SW 1271 (cell line): ENCODE results near the gene SLC12A8.

Experiments used
- DNase-seq, 2 experiments: peaks; one replicate each; lab custom pipeline; 2025; lab: John Stamatoyannopoulos, UW

The SLC12A8 gene

DNA sequence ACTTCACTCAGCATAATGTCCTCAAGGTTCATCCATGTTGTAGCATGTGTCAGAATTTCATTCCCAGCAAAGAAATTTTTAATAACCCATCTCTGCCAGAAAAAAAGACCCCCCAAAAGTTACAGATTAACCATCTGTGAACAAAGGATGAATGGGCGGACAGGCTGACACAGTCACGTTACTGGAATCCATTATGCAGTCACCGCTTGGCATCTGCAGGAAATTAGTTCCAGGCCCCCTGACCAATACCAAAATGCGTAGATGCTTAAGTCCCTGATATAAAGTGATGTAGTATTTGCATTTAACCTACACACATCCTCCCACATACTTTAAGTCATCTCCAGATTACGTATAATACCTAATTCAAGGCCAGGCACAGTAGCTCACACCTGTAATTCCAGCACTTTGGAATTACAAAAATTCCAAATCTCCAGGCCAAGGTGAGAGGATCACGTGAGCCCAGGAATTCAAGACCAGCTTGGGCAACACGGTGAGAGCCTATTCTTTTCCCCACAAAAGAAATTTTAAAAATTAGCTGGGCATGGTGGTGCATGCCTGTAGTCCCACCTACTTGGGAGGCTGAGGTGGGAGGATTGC lies 1.5 kb upstream of the SLC12A8 start:
- DNase-seq: no peak

GRCh38 chr3:125213364-125213755 lies 812 bp upstream of the SLC12A8 start:
- DNase-seq: no peak

- no peak for DNase-seq
Observed at GRCh38 chr3:125212091-125212508, 448 bp downstream of the SLC12A8 start.

DNA sequence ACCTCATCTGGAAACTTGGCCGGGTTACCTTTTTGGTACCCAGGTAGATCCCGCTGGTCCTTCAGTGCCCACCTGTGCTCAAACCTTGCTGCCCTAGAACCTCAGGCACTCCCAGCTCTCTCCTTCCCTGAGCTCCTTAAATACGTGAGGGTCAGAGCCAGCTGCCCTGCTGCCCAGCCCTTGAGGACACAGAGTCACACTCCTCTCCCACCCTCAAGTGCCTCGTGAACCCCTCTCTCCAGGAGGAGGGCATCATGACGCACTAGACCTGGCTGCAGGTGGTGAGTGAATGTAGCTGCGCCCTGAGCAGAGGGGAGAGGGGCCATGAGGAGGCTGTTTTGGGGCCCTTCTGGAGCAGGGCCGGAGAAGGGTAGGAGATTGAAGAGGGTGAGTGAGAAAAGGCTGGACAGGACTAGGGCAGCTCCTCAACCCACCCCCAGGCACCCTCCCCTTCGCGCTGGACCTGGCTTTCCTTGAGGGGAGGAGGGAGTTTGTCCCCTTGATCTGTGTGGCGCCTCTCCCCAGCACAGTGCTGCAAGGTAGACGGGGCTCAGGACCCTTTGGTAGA lies 941 bp downstream of the SLC12A8 start:
- DNase-seq: no peak

GRCh38 chr3:125207949-125208568 lies 4.5 kb downstream of the SLC12A8 start:
- DNase-seq: no peak

GRCh38 chr3:125207507-125207906 lies 5.0 kb downstream of the SLC12A8 start:
- DNase-seq: no peak

GRCh38 chr3:125206934-125207333 lies 5.6 kb downstream of the SLC12A8 start:
- no peak for DNase-seq

GRCh38 chr3:125203731-125204130 lies 8.8 kb downstream of the SLC12A8 start:
- no peak for DNase-seq

DNA sequence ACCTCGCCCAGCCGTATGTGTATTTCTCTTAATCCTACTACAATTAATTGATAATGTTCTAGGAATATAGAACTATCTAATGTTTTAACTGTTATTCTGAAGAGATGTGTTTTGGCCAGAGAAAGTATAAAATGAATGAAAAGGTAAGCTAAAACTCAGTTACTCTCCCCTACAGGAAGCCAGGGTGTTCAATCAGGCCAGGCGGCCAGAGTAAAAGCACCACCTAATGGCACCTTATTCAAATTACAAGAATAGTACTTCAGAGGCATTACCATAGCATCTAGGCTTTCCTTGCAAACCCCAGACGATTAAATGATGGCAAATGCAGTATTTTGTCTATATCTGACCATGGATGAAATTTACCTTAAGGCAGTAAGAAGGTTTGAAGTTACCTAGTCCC lies 10.4 kb downstream of the SLC12A8 start:
- DNase-seq: no peak

DNA sequence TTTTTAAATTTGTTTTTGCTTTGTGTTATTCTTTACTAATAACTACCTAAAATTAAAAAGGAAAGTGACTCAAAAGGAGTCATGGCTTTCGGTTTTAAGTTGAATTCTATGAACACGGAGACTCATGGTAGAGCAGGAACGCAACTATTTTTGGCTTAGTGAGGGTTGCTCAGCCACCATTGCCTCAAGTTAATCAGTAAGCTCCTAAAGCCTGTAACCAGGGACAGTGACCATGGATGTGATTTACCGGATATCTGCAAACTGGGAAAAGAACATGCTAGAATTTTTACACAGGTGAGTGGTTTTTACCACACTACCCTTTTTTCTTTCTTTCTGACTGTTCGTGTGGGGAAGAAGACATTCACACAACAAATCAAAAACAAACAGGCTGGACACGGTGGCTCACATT lies 11.8 kb downstream of the SLC12A8 start:
- no peak for DNase-seq

- DNase-seq: no peak
Observed at GRCh38 chr3:125194849-125195601, 17.5 kb downstream of the SLC12A8 start.

DNA sequence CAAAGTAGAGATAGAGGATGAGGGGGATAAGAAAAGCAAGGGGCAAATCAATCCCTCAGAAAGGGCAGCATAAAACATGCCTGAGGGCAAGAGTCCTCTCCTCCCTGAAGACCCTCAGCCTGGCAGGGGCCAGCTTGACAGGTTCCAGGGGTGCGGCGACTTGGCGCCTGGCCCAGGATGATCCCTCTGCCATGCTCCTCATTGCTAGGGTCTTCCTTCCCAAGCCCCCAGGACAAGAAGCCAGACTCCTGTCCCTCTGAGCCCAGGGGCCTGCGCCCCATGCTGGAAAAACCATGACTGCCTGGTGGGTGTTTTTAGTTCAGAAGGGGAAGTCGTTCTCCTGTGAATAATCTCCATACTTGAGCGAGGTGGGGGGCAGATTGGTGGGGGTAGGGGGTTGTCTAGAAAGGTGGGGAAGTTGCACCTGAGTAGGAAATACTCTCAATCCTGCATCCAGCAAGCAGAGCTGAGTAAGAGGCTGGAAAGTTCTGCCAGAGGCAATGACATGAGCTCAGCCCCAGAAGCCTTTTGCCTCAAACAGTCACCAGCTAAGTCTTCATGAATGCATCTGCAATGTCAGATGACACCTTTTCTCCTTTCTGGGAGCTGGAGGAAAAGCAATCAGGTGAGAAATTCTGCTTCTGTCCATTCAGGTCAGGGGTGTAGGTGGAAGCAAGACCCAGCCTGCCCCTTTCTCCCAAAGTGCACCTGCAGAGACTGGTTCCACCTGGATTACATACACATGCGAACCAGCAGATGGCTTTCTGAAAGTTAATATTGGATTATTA lies 18.3 kb downstream of the SLC12A8 start:
- no peak for DNase-seq

DNA sequence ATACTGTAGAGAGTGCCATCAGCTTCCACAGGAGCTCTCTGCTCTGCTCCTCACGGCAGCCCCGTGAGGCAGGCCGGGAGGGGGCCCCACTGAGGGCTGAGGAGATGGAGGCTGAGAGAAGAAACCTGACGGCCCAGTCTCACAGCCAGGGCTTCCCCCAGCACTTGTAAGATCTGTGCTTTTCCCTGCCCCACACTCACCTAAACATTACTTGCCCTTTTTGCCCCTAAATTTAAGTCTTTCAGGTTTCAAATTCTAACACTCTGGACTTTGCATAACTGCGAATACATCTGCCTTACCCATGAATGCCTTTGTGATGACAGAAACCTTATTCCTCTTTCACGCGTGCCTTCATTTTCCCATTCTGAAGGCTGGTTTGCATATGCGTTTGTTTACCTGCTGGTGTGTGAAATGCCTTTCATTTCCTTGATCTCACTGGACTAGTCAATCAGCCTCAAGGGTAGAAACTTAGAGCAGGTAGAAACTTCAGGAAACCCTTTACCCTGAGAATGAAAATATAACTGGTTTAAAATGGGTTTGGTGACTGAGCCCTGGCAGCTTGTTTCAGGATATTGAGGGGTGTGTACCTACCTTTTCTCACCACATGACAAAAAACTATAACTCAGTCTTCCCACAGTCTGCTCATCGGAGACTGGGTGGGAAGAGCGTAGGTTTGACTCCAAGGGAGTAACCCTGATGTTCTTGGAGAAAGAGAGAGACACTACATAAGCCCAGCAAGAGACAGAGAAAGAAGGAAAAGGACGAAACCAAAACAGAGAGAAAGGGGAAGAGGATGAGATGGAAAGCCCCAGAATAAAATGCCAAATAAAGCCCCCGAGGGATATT lies 20.1 kb downstream of the SLC12A8 start:
- no peak for DNase-seq

GRCh38 chr3:125191730-125192129 lies 20.8 kb downstream of the SLC12A8 start:
- DNase-seq: no peak

GRCh38 chr3:125191256-125191655 lies 21.3 kb downstream of the SLC12A8 start:
- no peak for DNase-seq

- no peak for DNase-seq
Observed at GRCh38 chr3:125190786-125191185, 21.8 kb downstream of the SLC12A8 start.

- no peak for DNase-seq
Observed at GRCh38 chr3:125189378-125190165, 23.0 kb downstream of the SLC12A8 start.

- DNase-seq: no peak
Observed at GRCh38 chr3:125188955-125189354, 23.6 kb downstream of the SLC12A8 start.

GRCh38 chr3:125187599-125187910 lies 25.0 kb downstream of the SLC12A8 start:
- no peak for DNase-seq

DNA sequence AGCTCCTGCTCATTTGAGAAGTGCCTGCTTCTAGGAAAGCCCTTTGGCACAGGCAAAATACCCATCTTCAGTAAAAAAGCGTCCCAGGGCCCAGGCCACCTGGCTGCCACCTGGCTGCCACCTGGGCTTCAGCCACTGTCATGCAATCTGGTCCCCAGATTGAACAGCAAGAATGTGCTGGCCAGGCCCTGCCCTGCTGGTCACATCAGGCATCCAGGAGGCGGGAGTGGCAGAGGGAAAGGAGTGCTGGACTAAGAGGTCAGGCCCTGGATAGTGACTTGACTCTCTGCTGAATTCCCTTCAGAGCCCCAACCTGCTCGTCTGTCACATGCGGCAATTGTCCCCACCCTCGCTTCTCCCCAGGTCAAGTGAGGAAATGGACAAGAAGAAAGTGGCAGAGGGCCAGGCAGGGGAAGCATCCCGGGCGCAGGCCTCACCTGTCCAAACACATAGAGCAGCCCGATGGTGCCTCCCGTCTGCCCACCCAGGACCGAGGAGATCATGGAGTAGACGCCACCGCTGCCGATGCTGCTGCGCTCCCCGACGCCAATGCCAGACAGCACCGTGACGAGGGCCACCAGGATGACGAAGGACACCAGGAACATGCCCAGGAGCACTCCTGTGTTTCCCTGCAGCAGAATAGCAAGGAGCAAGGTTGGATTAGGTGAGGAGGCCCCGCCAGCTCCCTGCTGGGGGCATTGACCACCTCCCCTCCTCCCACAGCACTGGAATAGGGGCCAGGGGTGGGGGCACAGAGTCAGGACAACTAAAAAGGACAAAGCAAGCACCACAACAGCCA lies 25.5 kb downstream of the SLC12A8 start:
- DNase-seq: no peak
